DOHH2 (cell line): ENCODE measurements around the gene FXYD3.

Experiments used
- H3F3A ChIP-seq: fragments of 200-600 bp; sonication (generic), shearing (Covaris generic); 2 replicates; pipeline ENCODE4 v1.6.0; 2016; ENCODE audit warnings: antibody characterized with exemption, mild to moderate bottlenecking; ENCODE audit not compliant: control insufficient read depth, insufficient read depth
- H3K27ac ChIP-seq: fragments of 200-600 bp; sonication (generic); 2 replicates; pipeline ENCODE4 v1.5.1; 2014; ENCODE audit warnings: low read depth, mild to moderate bottlenecking, low read length, moderate library complexity
- H3K27me3 ChIP-seq: fragments of 200-600 bp; sonication (generic); 2 replicates; pipeline ENCODE4 v1.6.1; 2014; ENCODE audit warnings: mild to moderate bottlenecking, low read length, mixed read lengths; ENCODE audit not compliant: control insufficient read depth
- H3K36me3 ChIP-seq: fragments of 200-600 bp; sonication (generic); 2 replicates; pipeline ENCODE4 v1.6.1; 2014; ENCODE audit warnings: mild to moderate bottlenecking, low read length, moderate library complexity, mixed read lengths; ENCODE audit not compliant: control insufficient read depth
- H3K4me1 ChIP-seq: fragments of 200-600 bp; sonication (generic); 2 replicates; pipeline ENCODE4 v1.6.1; 2014; ENCODE audit warnings: mild to moderate bottlenecking, low read length, mixed read lengths; ENCODE audit not compliant: control insufficient read depth
- H3K4me2 ChIP-seq: fragments of 200-600 bp; sonication (generic); 2 replicates; pipeline ENCODE4 v1.6.0; 2014; ENCODE audit warnings: mild to moderate bottlenecking, low read length, moderate library complexity
- H3K4me3 ChIP-seq: fragments of 200-600 bp; sonication (generic); 2 replicates; pipeline ENCODE4 v1.5.1; 2014; ENCODE audit warnings: mild to moderate bottlenecking, low read length, mixed read lengths
- H3K79me2 ChIP-seq: fragments of 200-600 bp; sonication (generic); 2 replicates; pipeline ENCODE4 v1.6.1; 2014; ENCODE audit warnings: mild to moderate bottlenecking, low read length, mixed read lengths; ENCODE audit not compliant: control insufficient read depth
- H3K9me2 ChIP-seq: fragments of 200-600 bp; sonication (generic); replicated peaks from 2 replicates; pipeline ENCODE4 v1.6.1; 2014; ENCODE audit warnings: mild to moderate bottlenecking, low read length, mixed read lengths; ENCODE audit not compliant: control insufficient read depth
- H3K9me3 ChIP-seq: fragments of 200-600 bp; sonication (generic); 2 replicates; pipeline ENCODE4 v1.6.1; 2014; ENCODE audit warnings: antibody characterized with exemption, low read length, mixed read lengths; ENCODE audit not compliant: control insufficient read depth, insufficient read depth
- H4K20me1 ChIP-seq: fragments of 200-600 bp; sonication (generic); 2 replicates; pipeline ENCODE4 v1.6.0; 2014; ENCODE audit warnings: low read depth, mild to moderate bottlenecking, antibody characterized with exemption, low read length, moderate library complexity; ENCODE audit not compliant: control insufficient read depth, insufficient read depth
- CTCF ChIP-seq: fragments of 200-600 bp; sonication (generic); IDR thresholded peaks from one replicate; pipeline ENCODE4 v1.5.1; 2014; ENCODE audit warnings: antibody characterized with exemption, mild to moderate bottlenecking, low read depth, low read length; ENCODE audit not compliant: poor library complexity, severe bottlenecking
- EZH2phosphoT487 ChIP-seq: fragments of 200-600 bp; sonication (generic); IDR thresholded peaks from 2 replicates; pipeline ENCODE4 v1.6.1; 2017; ENCODE audit warnings: borderline replicate concordance, mild to moderate bottlenecking, antibody characterized with exemption, low read length, moderate library complexity, mixed read lengths

Gene FXYD3

GRCh38 chr19:35140962-35141836 is 25.6 kb downstream of the FXYD3 start:
- H3K4me1 ChIP-seq: peaks cover 38% of the 10 kb centered on the region
- H3K27me3 ChIP-seq: peaks cover 37% of the 10 kb centered on the region
- H3K9me3 ChIP-seq: no peaks in the 10 kb centered on the region
- peak overlapping the region; percentile 30 for H3K27ac ChIP-seq
- H3K4me3 ChIP-seq: peak overlapping the region; percentile 72
- H3K79me2 ChIP-seq: no peaks in the 10 kb centered on the region
- no peaks in the 10 kb centered on the region for H3K9me2 ChIP-seq
- TF ChIP-seq CTCF: peak; percentile 67
- TF ChIP-seq EZH2phosphoT487: no peak
- H3F3A ChIP-seq: peaks cover 8% of the 10 kb centered on the region; the same call in 1 of the 2 replicates
- no peaks in the 10 kb centered on the region for H4K20me1 ChIP-seq
- H3K4me2 ChIP-seq: peak overlapping the region; percentile 86
- no peaks in the 10 kb centered on the region for H3K36me3 ChIP-seq

- peak overlapping the region; percentile 30 for H3K27ac ChIP-seq
- H3K4me3 ChIP-seq: peak overlapping the region; percentile 72
Observed at GRCh38 chr19:35141837-35142605, 26.4 kb downstream of the FXYD3 start.

GRCh38 chr19:35142606-35143230 is 27.1 kb downstream of the FXYD3 start:
- peaks cover 25% of the 10 kb centered on the region for H3K27me3 ChIP-seq
- H3K36me3 ChIP-seq: no peaks in the 10 kb centered on the region
- no peaks in the 10 kb centered on the region for H3K79me2 ChIP-seq
- no peaks in the 10 kb centered on the region for H3K9me3 ChIP-seq
- H4K20me1 ChIP-seq: no peaks in the 10 kb centered on the region
- H3F3A ChIP-seq: peaks cover 8% of the 10 kb centered on the region; the same call in 1 of the 2 replicates
- peaks cover 33% of the 10 kb centered on the region for H3K4me1 ChIP-seq
- peak overlapping the region; percentile 86 for H3K4me2 ChIP-seq
- H3K9me2 ChIP-seq: no peaks in the 10 kb centered on the region
- TF ChIP-seq CTCF (peak; percentile 36), EZH2phosphoT487 (no peak)
- no peak overlapping the region for H3K27ac ChIP-seq
- peak overlapping the region; percentile 72 for H3K4me3 ChIP-seq

More at GRCh38 chr19:35141837-35142605, 26.4 kb downstream of the FXYD3 start:
- H3K9me3 ChIP-seq: no peaks in the 10 kb centered on the region
- peaks cover 29% of the 10 kb centered on the region for H3K27me3 ChIP-seq
- H3K4me1 ChIP-seq: peaks cover 37% of the 10 kb centered on the region
- H3K4me2 ChIP-seq: peak overlapping the region; percentile 86
- no peaks in the 10 kb centered on the region for H4K20me1 ChIP-seq
- no peak for TF ChIP-seq CTCF
- TF ChIP-seq EZH2phosphoT487: no peak
- H3K9me2 ChIP-seq: no peaks in the 10 kb centered on the region
- no peaks in the 10 kb centered on the region for H3K79me2 ChIP-seq
- H3F3A ChIP-seq: peaks cover 8% of the 10 kb centered on the region; the same call in 1 of the 2 replicates
- H3K36me3 ChIP-seq: no peaks in the 10 kb centered on the region
